K562 (cell line): ENCODE data around the gene MARS1. TPM values are rescaled to one million over a fixed set of nuclear protein-coding genes. Genes with fewer than 3 reads are reported as not detected.

Source experiments
- BMI1 ChIP-seq: fragments of 150-350 bp; IDR thresholded peaks from 2 replicates; pipeline ENCODE4 v1.6.1; 2014; ENCODE audit warnings: low read length
- CBX3 ChIP-seq, 2 experiments: IDR thresholded peaks; 1 replicate in 1 of 2; 2 replicates in 1 of 2; pipeline ENCODE4 v1.6.1; 2012; ENCODE audit warnings: inconsistent platforms in 2 of 2, low read length in 2 of 2, borderline replicate concordance in 1 of 2, control low read depth in 1 of 2
- CTCF ChIP-seq, 3 experiments: IDR thresholded peaks in 2 of 3; conservative IDR thresholded peaks in 1 of 3; 2 replicates each; pipeline ENCODE4 v1.5.1; 2011 to 2012; ENCODE audit warnings: low read length in 3 of 3, mild to moderate bottlenecking in 3 of 3, control low read depth in 2 of 3, improper control_type of control experiment in 1 of 3, inconsistent platforms in 1 of 3, low read depth in 1 of 3, mixed read lengths in 1 of 3, moderate library complexity in 1 of 3; ENCODE audit not compliant: insufficient read depth in 2 of 3
- DACH1 ChIP-seq: fragments of 450-650 bp; IDR thresholded peaks from 2 replicates; pipeline ENCODE4 v1.6.1; 2018; ENCODE audit not compliant: partially characterized antibody
- GTF2E2 ChIP-seq: fragments of 200-800 bp; sonication (Bioruptor generic); IDR thresholded peaks from 2 replicates; pipeline ENCODE4 v1.6.1; 2016; ENCODE audit warnings: missing genetic modification characterization, missing compliant biosample characterization
- SNRNP70 ChIP-seq: fragments of 200-400 bp; formaldehyde crosslinking; optimal IDR thresholded peaks from 2 replicates; pipeline ENCODE3; 2017; ENCODE audit warnings: low read depth, low read length
- SOX6 ChIP-seq: fragments of 450-650 bp; IDR thresholded peaks from 2 replicates; pipeline ENCODE4 v1.6.1; 2014; ENCODE audit warnings: mild to moderate bottlenecking
- SRF ChIP-seq, 2 experiments: fragments of 250-450, 450-650 bp in 1 of 2; sonication (Bioruptor Pico) in 1 of 2; sonication (generic) in 1 of 2; formaldehyde crosslinking; IDR thresholded peaks; 2 replicates each; pipeline versions ENCODE4 v1.5.0 to v1.5.1; 2020 to 2022; ENCODE audit warnings: mild to moderate bottlenecking in 1 of 2, missing genetic modification reagents in 1 of 2
- TGIF2 ChIP-seq: sonication (generic); formaldehyde crosslinking; IDR thresholded peaks from 2 replicates; pipeline ENCODE4 v1.8.1; 2022; ENCODE audit warnings: mild to moderate bottlenecking, missing genetic modification reagents, moderate library complexity
- YY1 ChIP-seq, 3 experiments: IDR thresholded peaks; 2 replicates each; pipeline ENCODE4 v1.6.1; 2011; ENCODE audit warnings: low read length in 2 of 3, mild to moderate bottlenecking in 2 of 3, moderate library complexity in 2 of 3, borderline replicate concordance in 1 of 3, control low read depth in 1 of 3, low read depth in 1 of 3; ENCODE audit not compliant: insufficient read depth in 3 of 3, insufficient replicate concordance in 2 of 3, control insufficient read depth in 1 of 3, insufficient read length in 1 of 3; ENCODE audit errors: extremely low read depth in 1 of 3
- ZNF282 ChIP-seq: sonication (generic); formaldehyde crosslinking; IDR thresholded peaks from 2 replicates; pipeline ENCODE4 v1.8.1; 2023; ENCODE audit warnings: missing genetic modification reagents
- ZNF512 ChIP-seq: IDR thresholded peaks from 2 replicates; pipeline ENCODE4 v1.6.1; 2016; ENCODE audit warnings: missing genetic modification characterization, missing compliant biosample characterization
- polyA plus RNA-seq, 8 experiments: library from polyadenylated mRNA; depleted of rRNA in 4 of 8; stranded (reverse) in 5 of 8; unstranded in 3 of 8; fragments of >200 nt; fragmentation: Nextera tagmentation in 2 of 8; fragmentation: Illumina TruSeq in 1 of 8; extraction: Ambion mirVana in 2 of 8; extraction: Trizol in 1 of 8; gene quantifications; 2 replicates each; pipeline versions ENCODE4 v1.2.1 to v1.2.3, GENCODE V29; 2011 to 2014; ENCODE audit warnings: inconsistent platforms in 1 of 8, missing spikeins in 1 of 8
- total RNA-seq, 7 experiments: library from RNA; depleted of rRNA in 6 of 7; stranded (reverse); fragments of >200 nt in 6 of 7; fragmentation: Illumina TruSeq in 2 of 7; extraction: Trizol in 2 of 7; gene quantifications; 2 replicates each; pipeline versions ENCODE4 v1.2.1 to v1.2.3, GENCODE V29; 2011 to 2021; ENCODE audit warnings: low replicate concordance in 1 of 7
- TF ChIP-seq, protein P1 (sequence below): sonication (generic); formaldehyde crosslinking; IDR thresholded peaks from 2 replicates; pipeline ENCODE4 v1.8.1; 2023; ENCODE audit warnings: mild to moderate bottlenecking, missing genetic modification reagents
- TF ChIP-seq, protein P2 (sequence below): sonication (generic); formaldehyde crosslinking; IDR thresholded peaks from 2 replicates; pipeline ENCODE4 v1.8.1; 2023; ENCODE audit warnings: missing genetic modification reagents, mild to moderate bottlenecking, borderline replicate concordance
- TF ChIP-seq, protein P3 (sequence below): fragments of 250-450 bp; sonication (Bioruptor Pico); IDR thresholded peaks from 2 replicates; pipeline ENCODE4 v1.8.0; 2021; ENCODE audit warnings: moderate library complexity, mild to moderate bottlenecking, inconsistent platforms

Gene MARS1
- total and polyA plus RNA-seq, 9 of the 15 experiments (the other 6 are each of a cell fraction or from before 2014, with no cell fraction given), result 117 to 382 (median 220) TPM

DNA sequence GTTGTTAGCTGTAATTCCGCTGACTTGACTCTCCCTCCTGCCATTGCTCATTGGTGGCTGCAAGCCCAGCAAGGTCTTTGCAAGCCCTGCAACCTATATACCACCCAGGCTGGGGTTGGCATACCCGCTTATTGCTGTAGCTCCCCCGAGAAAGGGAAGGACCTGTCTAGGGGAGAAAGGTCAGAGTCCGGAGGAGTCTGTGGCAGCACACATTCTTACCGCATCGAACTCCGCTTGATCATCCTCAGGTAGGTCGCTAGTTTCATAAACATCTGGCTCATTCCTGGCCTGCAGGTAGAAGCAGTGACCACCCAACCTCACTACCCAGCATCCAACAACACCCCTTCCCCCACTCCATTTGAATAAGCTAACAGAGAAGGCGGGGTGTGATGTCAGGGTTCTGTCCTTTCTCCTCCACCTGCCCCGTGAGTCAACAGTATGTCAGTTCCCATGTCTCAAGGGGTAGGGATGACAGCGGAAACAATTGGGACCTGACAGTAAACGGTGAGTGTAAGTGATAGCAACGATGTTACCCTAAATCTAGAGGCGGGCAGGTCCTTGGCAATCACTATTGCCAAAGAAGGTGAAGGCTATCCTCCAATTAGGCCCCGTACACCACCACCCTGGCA lies 58.1 kb downstream of the MARS1 start (continued):
- TF ChIP-seq CBX3 (IDR thresholded peaks at IDR 0.05; ENCODE audit: borderline replicate concordance in 1 of 2, low read length in 2 of 2) (peak in 1 of 2 experiments; percentile 22; a peak in 1 of 3 replicates), TGIF2 (CRISPR knock-in tag) (no peak), YY1 (IDR thresholded peaks at IDR 0.05; ENCODE audit: borderline replicate concordance in 1 of 3, control insufficient read depth in 1 of 3, extremely low read depth in 1 of 3, insufficient read depth in 3 of 3, insufficient read length in 1 of 3, insufficient replicate concordance in 2 of 3, low read depth in 1 of 3, low read length in 2 of 3) (peak in 1 of 3 experiments; percentile 20), DACH1 (no peak), ZNF282 (CRISPR knock-in tag) (no peak), CTCF (IDR thresholded peaks at IDR 0.05 in 2 of 3, conservative IDR thresholded peaks at IDR 0.05 in 1 of 3; ENCODE audit: insufficient read depth in 2 of 3, low read depth in 1 of 3, low read length in 3 of 3) (no peak), SOX6 (peak; percentile 10; the same call in 1 of the 2 replicates), GTF2E2 (tag) (no peak), BMI1 (no peak), SNRNP70 (no peak), SRF (CRISPR knock-in tag; IDR thresholded peaks at IDR 0.05) (no peak), ZNF512 (tag) (no peak)
- TF ChIP-seq, protein P1, sequence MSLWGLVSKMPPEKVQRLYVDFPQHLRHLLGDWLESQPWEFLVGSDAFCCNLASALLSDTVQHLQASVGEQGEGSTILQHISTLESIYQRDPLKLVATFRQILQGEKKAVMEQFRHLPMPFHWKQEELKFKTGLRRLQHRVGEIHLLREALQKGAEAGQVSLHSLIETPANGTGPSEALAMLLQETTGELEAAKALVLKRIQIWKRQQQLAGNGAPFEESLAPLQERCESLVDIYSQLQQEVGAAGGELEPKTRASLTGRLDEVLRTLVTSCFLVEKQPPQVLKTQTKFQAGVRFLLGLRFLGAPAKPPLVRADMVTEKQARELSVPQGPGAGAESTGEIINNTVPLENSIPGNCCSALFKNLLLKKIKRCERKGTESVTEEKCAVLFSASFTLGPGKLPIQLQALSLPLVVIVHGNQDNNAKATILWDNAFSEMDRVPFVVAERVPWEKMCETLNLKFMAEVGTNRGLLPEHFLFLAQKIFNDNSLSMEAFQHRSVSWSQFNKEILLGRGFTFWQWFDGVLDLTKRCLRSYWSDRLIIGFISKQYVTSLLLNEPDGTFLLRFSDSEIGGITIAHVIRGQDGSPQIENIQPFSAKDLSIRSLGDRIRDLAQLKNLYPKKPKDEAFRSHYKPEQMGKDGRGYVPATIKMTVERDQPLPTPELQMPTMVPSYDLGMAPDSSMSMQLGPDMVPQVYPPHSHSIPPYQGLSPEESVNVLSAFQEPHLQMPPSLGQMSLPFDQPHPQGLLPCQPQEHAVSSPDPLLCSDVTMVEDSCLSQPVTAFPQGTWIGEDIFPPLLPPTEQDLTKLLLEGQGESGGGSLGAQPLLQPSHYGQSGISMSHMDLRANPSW (CRISPR knock-in tag), result no peak
- TF ChIP-seq, protein P2, sequence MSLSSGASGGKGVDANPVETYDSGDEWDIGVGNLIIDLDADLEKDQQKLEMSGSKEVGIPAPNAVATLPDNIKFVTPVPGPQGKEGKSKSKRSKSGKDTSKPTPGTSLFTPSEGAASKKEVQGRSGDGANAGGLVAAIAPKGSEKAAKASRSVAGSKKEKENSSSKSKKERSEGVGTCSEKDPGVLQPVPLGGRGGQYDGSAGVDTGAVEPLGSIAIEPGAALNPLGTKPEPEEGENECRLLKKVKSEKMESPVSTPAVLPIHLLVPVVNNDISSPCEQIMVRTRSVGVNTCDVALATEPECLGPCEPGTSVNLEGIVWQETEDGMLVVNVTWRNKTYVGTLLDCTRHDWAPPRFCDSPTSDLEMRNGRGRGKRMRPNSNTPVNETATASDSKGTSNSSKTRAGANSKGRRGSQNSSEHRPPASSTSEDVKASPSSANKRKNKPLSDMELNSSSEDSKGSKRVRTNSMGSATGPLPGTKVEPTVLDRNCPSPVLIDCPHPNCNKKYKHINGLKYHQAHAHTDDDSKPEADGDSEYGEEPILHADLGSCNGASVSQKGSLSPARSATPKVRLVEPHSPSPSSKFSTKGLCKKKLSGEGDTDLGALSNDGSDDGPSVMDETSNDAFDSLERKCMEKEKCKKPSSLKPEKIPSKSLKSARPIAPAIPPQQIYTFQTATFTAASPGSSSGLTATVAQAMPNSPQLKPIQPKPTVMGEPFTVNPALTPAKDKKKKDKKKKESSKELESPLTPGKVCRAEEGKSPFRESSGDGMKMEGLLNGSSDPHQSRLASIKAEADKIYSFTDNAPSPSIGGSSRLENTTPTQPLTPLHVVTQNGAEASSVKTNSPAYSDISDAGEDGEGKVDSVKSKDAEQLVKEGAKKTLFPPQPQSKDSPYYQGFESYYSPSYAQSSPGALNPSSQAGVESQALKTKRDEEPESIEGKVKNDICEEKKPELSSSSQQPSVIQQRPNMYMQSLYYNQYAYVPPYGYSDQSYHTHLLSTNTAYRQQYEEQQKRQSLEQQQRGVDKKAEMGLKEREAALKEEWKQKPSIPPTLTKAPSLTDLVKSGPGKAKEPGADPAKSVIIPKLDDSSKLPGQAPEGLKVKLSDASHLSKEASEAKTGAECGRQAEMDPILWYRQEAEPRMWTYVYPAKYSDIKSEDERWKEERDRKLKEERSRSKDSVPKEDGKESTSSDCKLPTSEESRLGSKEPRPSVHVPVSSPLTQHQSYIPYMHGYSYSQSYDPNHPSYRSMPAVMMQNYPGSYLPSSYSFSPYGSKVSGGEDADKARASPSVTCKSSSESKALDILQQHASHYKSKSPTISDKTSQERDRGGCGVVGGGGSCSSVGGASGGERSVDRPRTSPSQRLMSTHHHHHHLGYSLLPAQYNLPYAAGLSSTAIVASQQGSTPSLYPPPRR (CRISPR knock-in tag), result no peak
- TF ChIP-seq, protein P3, sequence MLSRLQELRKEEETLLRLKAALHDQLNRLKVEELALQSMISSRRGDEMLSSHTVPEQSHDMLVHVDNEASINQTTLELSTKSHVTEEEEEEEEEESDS (CRISPR knock-in tag), result no peak
